Body of pancreas (tissue), 4 donors: ENCODE data around the gene YY1.

Experiments used
- POLR2A ChIP-seq, 3 donors: fragments of 450-650 bp; IDR thresholded peaks; one replicate each; pipeline ENCODE4 v1.6.1; 2016; ENCODE audit warnings: antibody characterized with exemption in 3 of 3, mild to moderate bottlenecking in 2 of 3
- TF ChIP-seq, protein P1 (sequence below), 7 experiments: fragments of 450-650 bp in 4 of 7; fragments of 200-600 bp in 3 of 7; sonication (generic) in 3 of 7; IDR thresholded peaks; one replicate each; pipeline ENCODE4 v1.5.1; 2016 to 2019; ENCODE audit warnings: antibody characterized with exemption in 7 of 7

DNA sequence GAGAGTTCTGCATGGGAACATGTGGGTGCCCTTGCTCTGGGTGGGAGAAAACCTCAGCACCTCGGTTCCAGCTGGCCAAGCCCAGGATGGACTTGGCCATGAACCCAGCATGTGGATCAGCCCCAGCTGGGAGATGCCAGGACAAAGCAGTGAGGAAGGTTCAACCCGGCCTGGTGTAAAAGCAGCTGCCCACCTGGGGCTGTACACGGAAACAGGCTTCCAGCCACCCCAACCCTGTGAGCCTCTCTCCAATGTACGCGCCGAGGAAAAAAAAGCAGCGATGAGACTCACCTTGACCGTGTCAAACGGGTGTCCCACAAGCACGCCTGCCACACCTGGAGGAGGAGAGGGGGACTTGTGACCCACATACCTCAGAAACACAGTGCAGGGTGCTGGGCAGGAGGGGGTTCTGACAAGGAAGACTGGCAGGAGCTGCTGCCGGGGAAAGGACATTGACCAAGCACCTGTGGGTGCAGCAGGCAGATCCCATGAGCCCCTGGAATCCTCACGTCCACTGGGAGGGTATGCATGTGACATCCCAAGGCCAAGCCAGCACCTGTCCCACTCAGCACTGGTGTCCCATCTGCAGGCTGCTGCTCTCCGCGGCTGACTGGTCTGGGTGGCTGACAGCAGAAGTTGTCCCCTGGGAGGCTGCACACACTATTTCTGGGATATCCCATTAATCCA is 59.8 kb downstream of the YY1 start:
- TF ChIP-seq POLR2A (IDR thresholded peaks at IDR 0.05): no peak
- TF ChIP-seq, protein P1, sequence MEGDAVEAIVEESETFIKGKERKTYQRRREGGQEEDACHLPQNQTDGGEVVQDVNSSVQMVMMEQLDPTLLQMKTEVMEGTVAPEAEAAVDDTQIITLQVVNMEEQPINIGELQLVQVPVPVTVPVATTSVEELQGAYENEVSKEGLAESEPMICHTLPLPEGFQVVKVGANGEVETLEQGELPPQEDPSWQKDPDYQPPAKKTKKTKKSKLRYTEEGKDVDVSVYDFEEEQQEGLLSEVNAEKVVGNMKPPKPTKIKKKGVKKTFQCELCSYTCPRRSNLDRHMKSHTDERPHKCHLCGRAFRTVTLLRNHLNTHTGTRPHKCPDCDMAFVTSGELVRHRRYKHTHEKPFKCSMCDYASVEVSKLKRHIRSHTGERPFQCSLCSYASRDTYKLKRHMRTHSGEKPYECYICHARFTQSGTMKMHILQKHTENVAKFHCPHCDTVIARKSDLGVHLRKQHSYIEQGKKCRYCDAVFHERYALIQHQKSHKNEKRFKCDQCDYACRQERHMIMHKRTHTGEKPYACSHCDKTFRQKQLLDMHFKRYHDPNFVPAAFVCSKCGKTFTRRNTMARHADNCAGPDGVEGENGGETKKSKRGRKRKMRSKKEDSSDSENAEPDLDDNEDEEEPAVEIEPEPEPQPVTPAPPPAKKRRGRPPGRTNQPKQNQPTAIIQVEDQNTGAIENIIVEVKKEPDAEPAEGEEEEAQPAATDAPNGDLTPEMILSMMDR (IDR thresholded peaks at IDR 0.05): no peak
